Activated T-cell treated with anti-CD3 and anti-CD28 coated beads, Interleukin-2, amount 50 U/mL, for 4 hours (primary cell): ENCODE measurements around the gene BCL2. TPM values are rescaled to one million over a fixed set of nuclear protein-coding genes. Genes with fewer than 3 reads are reported as not detected.
A peak's percentile ranks its signal among the peaks of the same experiment; 100 is the strongest.
"Not testable (repeated sequence)": the region's sequence is repeated elsewhere in the genome, so short reads cannot be mapped to it uniquely, and the experiment has no call there.

Experiments used
- ATAC-seq, 2 donors: fragments of 200-7000 bp; cut with Tn5 transposase; one replicate each; pipeline ENCODE4 v1.10.0; 2021
- DNase-seq: peaks from one replicate; pipeline ENCODE4 v3.0.0-alpha.2; 2020
- H3K27me3 Mint-ChIP-seq: one replicate; pipeline ENCODE4 v1.8.0; 2021; ENCODE audit warnings: low read depth, mixed read lengths
- H3K36me3 Mint-ChIP-seq: one replicate; pipeline ENCODE4 v1.8.0; 2022; ENCODE audit warnings: mixed read lengths; ENCODE audit not compliant: insufficient read depth
- H3K4me1 Mint-ChIP-seq: one replicate; pipeline ENCODE4 v1.8.0; 2021; ENCODE audit warnings: low read depth, mixed read lengths
- H3K4me3 Mint-ChIP-seq: one replicate; pipeline ENCODE4 v1.8.0; 2021; ENCODE audit warnings: mild to moderate bottlenecking, moderate library complexity, mixed read lengths
- H3K9me3 Mint-ChIP-seq: one replicate; pipeline ENCODE4 v1.8.0; 2021; ENCODE audit warnings: mixed read lengths
- total RNA-seq, 3 donors: library from RNA; stranded (reverse); gene quantifications; one replicate each; pipeline ENCODE4 v1.2.1, GENCODE V29; 2021

Gene BCL2
- total RNA-seq, 3 donors from 2014 or later: 45.0 to 71.4 (median 66.6) TPM

- no peaks in the 10 kb centered on the region for H3K27me3 Mint-ChIP-seq
- ATAC-seq (no peak), DNase-seq (no peak)
- H3K4me1 Mint-ChIP-seq: peaks cover 61% of the 10 kb centered on the region
- H3K9me3 Mint-ChIP-seq: peaks cover 7% of the 10 kb centered on the region
- H3K4me3 Mint-ChIP-seq: no peak overlapping the region
- peaks cover 38% of the 10 kb centered on the region for H3K36me3 Mint-ChIP-seq
These were observed 82.4 kb downstream of the BCL2 start for GRCh38 chr18:63236921-63237846.

- DNase-seq: no peak
- no peak for ATAC-seq
- no peaks in the 10 kb centered on the region for H3K27me3 Mint-ChIP-seq
- peaks cover 67% of the 10 kb centered on the region for H3K4me1 Mint-ChIP-seq
- H3K9me3 Mint-ChIP-seq: peaks cover 7% of the 10 kb centered on the region
- peaks cover 34% of the 10 kb centered on the region for H3K36me3 Mint-ChIP-seq
- H3K4me3 Mint-ChIP-seq: no peak overlapping the region
These were observed 83.2 kb downstream of the BCL2 start for GRCh38 chr18:63236406-63236805.

- H3K4me3 Mint-ChIP-seq: peak overlapping the region; percentile 51
- not testable (repeated sequence) for H3K9me3 Mint-ChIP-seq, DNase-seq, H3K27me3 Mint-ChIP-seq
- H3K4me1 Mint-ChIP-seq: peaks cover 71% of the 10 kb centered on the region
- peak; percentile 47 to 52 for ATAC-seq
- peaks cover 31% of the 10 kb centered on the region for H3K36me3 Mint-ChIP-seq
These were observed 83.6 kb downstream of the BCL2 start for GRCh38 chr18:63235920-63236319.

GRCh38 chr18:63234841-63235240 lies 84.7 kb downstream of the BCL2 start:
- peak overlapping the region; percentile 60 for H3K4me3 Mint-ChIP-seq
- H3K36me3 Mint-ChIP-seq: peaks cover 26% of the 10 kb centered on the region
- peaks cover 74% of the 10 kb centered on the region for H3K4me1 Mint-ChIP-seq
- peaks cover 7% of the 10 kb centered on the region for H3K9me3 Mint-ChIP-seq
- DNase-seq: no peak
- H3K27me3 Mint-ChIP-seq: no peaks in the 10 kb centered on the region
- peak; percentile 62 to 68 for ATAC-seq

GRCh38 chr18:63234432-63234831 lies 85.1 kb downstream of the BCL2 start:
- Mint-ChIP-seq H3K4me3 (peak overlapping the region; percentile 60), H3K36me3 (peaks cover 28% of the 10 kb centered on the region), H3K27me3 (no peaks in the 10 kb centered on the region), H3K4me1 (peaks cover 78% of the 10 kb centered on the region), H3K9me3 (peaks cover 7% of the 10 kb centered on the region)
- ATAC-seq: peak; percentile 19 to 27
- DNase-seq: no peak

- ATAC-seq: peak; percentile 27 to 60
- Mint-ChIP-seq H3K36me3 (peaks cover 30% of the 10 kb centered on the region), H3K4me1 (peaks cover 83% of the 10 kb centered on the region), H3K27me3 (no peaks in the 10 kb centered on the region), H3K4me3 (peak overlapping the region; percentile 37), H3K9me3 (peaks cover 7% of the 10 kb centered on the region)
- DNase-seq: peak; percentile 39
These were observed 86.2 kb downstream of the BCL2 start for GRCh38 chr18:63233334-63233733.

- Mint-ChIP-seq H3K4me3 (peak overlapping the region; percentile 37), H3K36me3 (peaks cover 30% of the 10 kb centered on the region), H3K9me3 (peaks cover 7% of the 10 kb centered on the region), H3K4me1 (peaks cover 86% of the 10 kb centered on the region), H3K27me3 (no peaks in the 10 kb centered on the region)
- DNase-seq (no peak), ATAC-seq (peak in 1 of 2 donors; percentile 15)
These were observed 86.7 kb downstream of the BCL2 start for GRCh38 chr18:63232826-63233225.

- peaks cover 20% of the 10 kb centered on the region for H3K36me3 Mint-ChIP-seq
- no peak for DNase-seq
- H3K27me3 Mint-ChIP-seq: no peaks in the 10 kb centered on the region
- no peak for ATAC-seq
- peak overlapping the region; percentile 70 for H3K4me3 Mint-ChIP-seq
- H3K9me3 Mint-ChIP-seq: peaks cover 7% of the 10 kb centered on the region
- peaks cover 86% of the 10 kb centered on the region for H3K4me1 Mint-ChIP-seq
These were observed 89.6 kb downstream of the BCL2 start for GRCh38 chr18:63229971-63230370.

- H3K27me3 Mint-ChIP-seq: no peaks in the 10 kb centered on the region
- ATAC-seq (no peak), DNase-seq (no peak)
- peaks cover 31% of the 10 kb centered on the region for H3K36me3 Mint-ChIP-seq
- peaks cover 90% of the 10 kb centered on the region for H3K4me1 Mint-ChIP-seq
- H3K4me3 Mint-ChIP-seq: no peak overlapping the region
- H3K9me3 Mint-ChIP-seq: peaks cover 5% of the 10 kb centered on the region
These were observed 94.1 kb downstream of the BCL2 start for GRCh38 chr18:63225434-63225833.

GRCh38 chr18:63224630-63225029 lies 94.9 kb downstream of the BCL2 start:
- H3K9me3 Mint-ChIP-seq: peaks cover 5% of the 10 kb centered on the region
- peaks cover 37% of the 10 kb centered on the region for H3K36me3 Mint-ChIP-seq
- ATAC-seq (peak; percentile 99 to 100), DNase-seq (peak; percentile 35)
- peak overlapping the region; percentile 4 for H3K4me3 Mint-ChIP-seq
- H3K27me3 Mint-ChIP-seq: no peaks in the 10 kb centered on the region
- peaks cover 89% of the 10 kb centered on the region for H3K4me1 Mint-ChIP-seq

- Mint-ChIP-seq H3K9me3 (peaks cover 9% of the 10 kb centered on the region), H3K36me3 (peaks cover 39% of the 10 kb centered on the region), H3K4me3 (peak overlapping the region; percentile 49), H3K27me3 (no peaks in the 10 kb centered on the region), H3K4me1 (peaks cover 90% of the 10 kb centered on the region)
- DNase-seq (no peak), ATAC-seq (no peak)
These were observed 95.7 kb downstream of the BCL2 start for GRCh38 chr18:63223837-63224236.

GRCh38 chr18:63220903-63221302 lies 98.7 kb downstream of the BCL2 start:
- H3K4me1 Mint-ChIP-seq: peaks cover 96% of the 10 kb centered on the region
- ATAC-seq (no peak), DNase-seq (no peak)
- no peak overlapping the region for H3K4me3 Mint-ChIP-seq
- H3K36me3 Mint-ChIP-seq: peaks cover 39% of the 10 kb centered on the region
- peaks cover 16% of the 10 kb centered on the region for H3K9me3 Mint-ChIP-seq
- H3K27me3 Mint-ChIP-seq: no peaks in the 10 kb centered on the region

GRCh38 chr18:63218472-63218871 lies 101.1 kb downstream of the BCL2 start:
- Mint-ChIP-seq H3K9me3 (peaks cover 16% of the 10 kb centered on the region), H3K27me3 (no peaks in the 10 kb centered on the region), H3K36me3 (peaks cover 42% of the 10 kb centered on the region), H3K4me3 (no peak overlapping the region), H3K4me1 (peaks cover 95% of the 10 kb centered on the region)
- DNase-seq (no peak), ATAC-seq (no peak)

GRCh38 chr18:63216516-63217311 lies 102.9 kb downstream of the BCL2 start:
- Mint-ChIP-seq H3K36me3 (peaks cover 37% of the 10 kb centered on the region), H3K4me1 (peaks cover 96% of the 10 kb centered on the region), H3K4me3 (peak overlapping the region; percentile 65), H3K9me3 (peaks cover 11% of the 10 kb centered on the region), H3K27me3 (no peaks in the 10 kb centered on the region)
- DNase-seq: no peak
- ATAC-seq: no peak
